Activated CD4-positive, alpha-beta T cell treated with anti-CD3 and anti-CD28 coated beads, Interleukin-2, amount 10 ng/mL, durations not matched to agents 24 days and 14 days (primary cell): ENCODE measurements around the gene RFXANK. TPM values are rescaled to one million over a fixed set of nuclear protein-coding genes. Genes with fewer than 3 reads are reported as not detected.

Experiments
- DNase-seq: peaks from one replicate; pipeline ENCODE4 v3.0.0; 2022
- H3K27ac Mint-ChIP-seq: one replicate; pipeline ENCODE4 v1.8.0; 2022; ENCODE audit warnings: mild to moderate bottlenecking, mixed read lengths
- H3K27me3 Mint-ChIP-seq: one replicate; pipeline ENCODE4 v1.8.0; 2022; ENCODE audit warnings: mixed read lengths
- H3K36me3 Mint-ChIP-seq: one replicate; pipeline ENCODE4 v1.8.0; 2022; ENCODE audit warnings: low read depth, mild to moderate bottlenecking, mixed read lengths
- H3K4me1 Mint-ChIP-seq: one replicate; pipeline ENCODE4 v1.8.0; 2021; ENCODE audit warnings: mixed read lengths
- H3K4me3 Mint-ChIP-seq: one replicate; pipeline ENCODE4 v1.8.0; 2022; ENCODE audit warnings: mild to moderate bottlenecking, moderate library complexity, mixed read lengths
- H3K9me3 Mint-ChIP-seq: one replicate; pipeline ENCODE4 v1.8.0; 2021; ENCODE audit warnings: mixed read lengths
- intact Hi-C: fragments of 100-400 bp; cut with micrococcal nuclease; formaldehyde crosslinking; loops from one replicate; pipeline ENCODE4 v1.15.1; 2023
- total RNA-seq: library from RNA; stranded (reverse); gene quantifications from 2 replicates; pipeline ENCODE4 v1.2.3, GENCODE V29; 2022

Gene RFXANK
- total RNA-seq, 1 donor from 2014 or later, result 111 TPM

DNA sequence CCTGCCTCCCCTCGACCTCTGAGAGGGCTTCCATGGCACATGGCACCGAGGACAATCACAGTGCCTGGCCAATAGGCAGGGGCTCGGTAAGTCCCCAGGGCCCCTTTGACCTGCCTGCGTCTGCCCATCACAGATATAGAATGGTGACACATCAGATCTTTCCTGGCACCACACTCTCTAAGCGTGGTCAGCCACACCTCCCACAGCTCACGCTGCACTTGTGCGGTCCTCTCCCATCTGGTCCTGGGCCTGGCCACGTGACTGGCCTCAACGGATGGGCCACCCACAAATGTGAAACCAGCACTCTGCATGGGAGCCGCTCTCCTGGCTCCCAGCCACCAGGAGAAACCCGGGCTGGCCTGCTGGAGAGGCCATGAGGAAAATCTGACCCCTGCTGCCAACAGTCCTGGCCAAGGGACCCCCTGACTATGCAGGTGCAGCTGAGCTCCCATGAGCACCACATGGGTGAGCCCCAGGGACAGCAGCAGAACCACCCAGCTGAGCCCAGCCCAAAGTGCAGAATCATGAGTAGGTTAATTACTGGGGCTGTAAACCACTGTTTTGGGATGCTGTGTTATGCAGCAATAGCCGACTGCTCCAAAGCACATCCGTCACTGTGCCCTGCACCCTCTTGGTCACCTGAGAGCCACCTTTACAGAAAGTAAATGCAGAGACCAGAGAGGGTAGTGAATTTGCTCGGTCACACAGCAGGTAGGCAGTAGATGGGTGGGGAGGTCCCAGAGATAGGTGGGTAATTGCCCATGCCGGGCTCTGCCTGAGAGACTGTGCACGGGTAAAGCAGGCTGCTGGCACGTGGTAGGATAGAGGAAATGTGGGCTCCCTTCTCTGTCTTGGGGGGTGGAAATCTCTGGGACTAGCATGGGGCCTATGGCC lies 12.3 kb upstream of the RFXANK start:
- Mint-ChIP-seq H3K27me3 (no peaks in the 10 kb centered on the region), H3K9me3 (no peaks in the 10 kb centered on the region), H3K4me1 (no peaks in the 10 kb centered on the region), H3K36me3 (peaks cover 31% of the 10 kb centered on the region), H3K4me3 (no peak overlapping the region), H3K27ac (no peak overlapping the region)
- DNase-seq, result no peak
- intact Hi-C loops, result no loop called here

DNA sequence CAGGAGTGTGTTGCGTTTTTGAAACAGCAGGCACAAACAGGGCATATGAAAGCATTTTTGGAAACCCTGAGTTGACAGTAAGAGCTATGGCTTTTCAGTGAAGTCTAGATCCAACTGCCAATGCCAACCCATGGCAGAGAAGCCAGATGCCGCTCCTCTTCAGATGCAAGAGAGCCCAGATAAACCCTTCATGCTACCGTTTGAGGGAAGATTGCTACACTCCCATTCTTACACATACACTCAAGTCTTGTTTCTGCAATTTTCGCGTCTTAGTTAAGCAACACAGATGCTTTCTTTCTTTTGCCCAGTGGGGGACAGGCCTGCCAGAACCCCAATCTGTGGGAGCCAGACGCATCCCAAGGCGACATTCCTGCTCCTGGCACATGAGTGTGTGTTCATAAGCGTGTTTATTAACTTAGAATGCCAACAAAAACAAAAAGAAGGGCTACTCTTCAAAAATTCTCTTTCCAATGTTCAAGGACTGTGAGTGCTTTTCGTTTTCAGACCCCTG lies 10.5 kb upstream of the RFXANK start:
- DNase-seq, result no peak
- Mint-ChIP-seq H3K27ac (no peak overlapping the region), H3K27me3 (no peaks in the 10 kb centered on the region), H3K4me3 (no peak overlapping the region), H3K36me3 (peaks cover 36% of the 10 kb centered on the region), H3K9me3 (peaks cover 6% of the 10 kb centered on the region), H3K4me1 (peaks cover 5% of the 10 kb centered on the region)
- intact Hi-C loops, result no loop called here

DNA sequence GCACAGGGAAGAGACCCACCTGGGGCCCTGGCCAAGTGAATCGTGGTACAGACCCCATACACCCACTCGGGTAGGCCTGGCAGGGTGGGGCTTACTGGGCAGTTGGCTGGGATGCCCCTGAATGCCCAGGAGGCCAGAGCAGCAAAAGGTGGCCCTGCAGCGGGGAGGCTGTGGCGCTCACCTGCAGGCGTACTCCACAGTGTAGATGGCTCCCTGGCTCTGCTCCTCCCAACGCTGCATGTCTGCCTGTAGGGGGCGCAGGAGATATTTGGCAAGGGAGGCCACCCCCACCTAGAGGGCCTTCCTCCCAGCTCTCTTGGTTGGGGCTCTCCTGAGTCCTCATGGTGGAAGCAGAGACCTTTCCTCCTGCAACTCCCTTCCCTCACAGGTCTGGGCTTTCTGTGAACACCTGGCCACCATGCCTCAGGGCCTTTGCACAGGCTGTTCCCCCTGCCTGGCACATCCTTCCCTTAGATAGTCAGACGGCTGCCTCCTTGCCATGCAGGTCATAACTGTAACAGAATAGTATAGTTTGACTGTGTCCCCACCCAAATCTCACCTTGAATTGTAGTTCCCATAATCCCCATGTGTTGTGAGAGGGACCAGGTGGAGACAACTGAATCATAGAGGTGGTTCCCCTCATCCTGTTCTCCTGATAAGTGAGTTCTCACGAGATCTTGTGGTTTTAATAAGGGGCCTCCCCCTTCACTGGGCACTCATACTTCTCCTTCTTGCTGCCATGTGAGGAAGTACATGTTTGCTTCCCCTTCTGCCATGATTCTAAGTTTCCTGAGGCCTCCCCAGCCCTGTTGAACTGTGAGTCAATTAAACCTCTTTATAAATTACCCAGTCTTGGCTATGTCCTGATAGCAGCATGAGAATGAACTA lies 6.0 kb upstream of the RFXANK start:
- Mint-ChIP-seq H3K27ac (no peak overlapping the region), H3K27me3 (no peaks in the 10 kb centered on the region), H3K9me3 (peaks cover 6% of the 10 kb centered on the region), H3K4me3 (no peak overlapping the region), H3K4me1 (peaks cover 17% of the 10 kb centered on the region), H3K36me3 (peaks cover 33% of the 10 kb centered on the region)
- intact Hi-C loops, result no loop called here
- DNase-seq, result peak; percentile 88

DNA sequence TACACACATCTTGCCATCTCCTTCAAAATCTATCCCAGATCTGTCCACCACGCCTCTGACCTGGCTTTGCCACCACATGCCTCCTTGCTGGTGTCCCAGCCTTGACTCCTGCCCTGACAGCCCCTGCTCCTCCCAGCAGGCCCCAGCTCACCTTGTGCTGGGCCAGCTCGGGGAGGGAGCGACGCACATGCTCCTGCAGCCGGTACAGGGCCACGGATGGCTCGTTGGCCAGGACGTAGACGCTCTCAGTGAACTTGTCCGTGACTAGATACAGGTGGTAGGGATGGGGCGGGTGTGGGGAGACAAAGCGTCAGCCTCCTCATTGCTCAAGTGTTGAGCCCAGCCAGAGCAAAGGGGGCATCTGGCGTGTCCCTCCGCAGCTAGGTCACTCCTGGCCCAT lies 5.3 kb upstream of the RFXANK start:
- peaks cover 6% of the 10 kb centered on the region for H3K9me3 Mint-ChIP-seq

DNA sequence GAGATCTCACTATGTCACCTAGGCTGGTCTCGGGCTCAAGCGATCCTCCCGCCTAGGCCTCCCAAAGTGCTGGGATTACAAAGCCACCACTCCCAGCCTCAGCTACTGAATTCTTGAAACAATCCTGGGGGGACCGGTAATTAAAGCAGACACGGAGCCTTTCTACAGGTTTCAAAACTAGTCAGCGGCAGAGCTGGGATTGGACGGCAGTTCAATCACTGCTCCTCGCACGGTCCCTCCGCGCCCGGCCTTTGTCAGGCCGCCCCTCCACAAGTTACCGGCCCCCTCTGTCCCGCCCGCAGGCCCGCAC lies 335 bp upstream of the RFXANK start:
- peak overlapping the region; percentile 99 for H3K4me3 Mint-ChIP-seq
- H3K27me3 Mint-ChIP-seq, result no peaks in the 10 kb centered on the region
- no peak for DNase-seq
- peak overlapping the region; percentile 98 for H3K27ac Mint-ChIP-seq
- H3K36me3 Mint-ChIP-seq, result peaks cover 25% of the 10 kb centered on the region
- H3K9me3 Mint-ChIP-seq, result no peaks in the 10 kb centered on the region
- peaks cover 32% of the 10 kb centered on the region for H3K4me1 Mint-ChIP-seq
- intact Hi-C loops, result loop anchor here (1.0 to 5.0 kb wide), 5 partner anchors 12 to 272 kb away; partner anchors contain the start of genes ARMC6, COPE, DDX49 and GATAD2A

More for the DNA sequence above, 5.3 kb upstream of the RFXANK start:
- Mint-ChIP-seq H3K27me3 (no peaks in the 10 kb centered on the region), H3K36me3 (peaks cover 32% of the 10 kb centered on the region), H3K4me1 (peaks cover 20% of the 10 kb centered on the region), H3K27ac (no peak overlapping the region), H3K4me3 (no peak overlapping the region)
- DNase-seq, result no peak
- intact Hi-C loops, result no loop called here

DNA sequence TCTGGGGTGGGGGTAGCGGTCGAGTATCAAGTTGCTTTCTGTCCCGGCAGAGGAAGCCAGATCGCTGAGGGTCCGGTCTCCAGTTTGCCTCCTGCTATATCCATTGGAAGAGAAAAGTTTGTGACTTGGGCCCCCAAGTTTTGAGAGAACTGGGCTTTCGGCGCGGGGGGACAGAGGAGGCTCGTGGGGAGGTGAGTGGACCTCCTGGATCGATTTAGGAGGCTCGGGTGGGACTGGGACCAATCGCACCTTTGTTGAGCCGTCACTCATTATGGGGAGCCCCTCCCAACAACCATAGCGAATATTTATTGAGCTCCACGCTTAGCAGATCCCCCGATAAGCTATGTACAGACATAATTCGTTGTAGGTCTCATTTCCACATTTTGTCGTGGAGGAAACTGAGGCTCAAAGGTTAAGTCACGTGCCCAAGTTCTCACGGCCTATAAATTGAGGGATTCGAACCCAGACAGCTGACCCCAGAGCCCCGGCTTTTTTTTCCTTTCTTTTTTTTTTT lies 909 bp downstream of the RFXANK start:
- H3K27ac Mint-ChIP-seq, result peak overlapping the region; percentile 98
- no peaks in the 10 kb centered on the region for H3K27me3 Mint-ChIP-seq
- DNase-seq, result no peak
- H3K4me3 Mint-ChIP-seq, result peak overlapping the region; percentile 99
- peaks cover 32% of the 10 kb centered on the region for H3K4me1 Mint-ChIP-seq
- H3K36me3 Mint-ChIP-seq, result peaks cover 29% of the 10 kb centered on the region
- H3K9me3 Mint-ChIP-seq, result no peaks in the 10 kb centered on the region
- intact Hi-C loops, result loop anchor here (1.0 to 5.0 kb wide), 5 partner anchors 10 to 274 kb away; partner anchors contain the start of genes ARMC6, COPE, DDX49 and GATAD2A

DNA sequence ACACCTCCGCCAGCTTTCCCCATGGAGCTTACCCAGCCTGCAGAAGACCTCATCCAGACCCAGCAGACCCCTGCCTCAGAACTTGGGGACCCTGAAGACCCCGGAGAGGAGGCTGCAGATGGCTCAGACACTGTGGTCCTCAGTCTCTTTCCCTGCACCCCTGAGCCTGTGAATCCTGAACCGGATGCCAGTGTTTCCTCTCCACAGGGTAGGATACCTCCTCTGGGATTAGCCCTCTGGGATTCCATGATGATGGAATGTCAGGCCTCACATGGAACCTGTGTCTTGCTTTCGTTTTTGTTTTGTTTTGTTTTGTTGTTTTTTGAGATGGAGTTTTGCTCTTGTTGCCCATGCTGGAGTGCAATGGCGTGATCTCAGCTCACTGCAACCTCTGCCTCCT lies 1.9 kb downstream of the RFXANK start:
- H3K36me3 Mint-ChIP-seq, result peaks cover 37% of the 10 kb centered on the region
- intact Hi-C loops, result loop anchor here (5.0 kb wide), 1 partner anchor 213 kb away; the partner anchor contains the start of gene GATAD2A
- H3K27me3 Mint-ChIP-seq, result no peaks in the 10 kb centered on the region
- no peaks in the 10 kb centered on the region for H3K9me3 Mint-ChIP-seq
- H3K4me3 Mint-ChIP-seq, result peak overlapping the region; percentile 99
- no peak for DNase-seq
- peak overlapping the region; percentile 75 for H3K27ac Mint-ChIP-seq
- peaks cover 32% of the 10 kb centered on the region for H3K4me1 Mint-ChIP-seq

DNA sequence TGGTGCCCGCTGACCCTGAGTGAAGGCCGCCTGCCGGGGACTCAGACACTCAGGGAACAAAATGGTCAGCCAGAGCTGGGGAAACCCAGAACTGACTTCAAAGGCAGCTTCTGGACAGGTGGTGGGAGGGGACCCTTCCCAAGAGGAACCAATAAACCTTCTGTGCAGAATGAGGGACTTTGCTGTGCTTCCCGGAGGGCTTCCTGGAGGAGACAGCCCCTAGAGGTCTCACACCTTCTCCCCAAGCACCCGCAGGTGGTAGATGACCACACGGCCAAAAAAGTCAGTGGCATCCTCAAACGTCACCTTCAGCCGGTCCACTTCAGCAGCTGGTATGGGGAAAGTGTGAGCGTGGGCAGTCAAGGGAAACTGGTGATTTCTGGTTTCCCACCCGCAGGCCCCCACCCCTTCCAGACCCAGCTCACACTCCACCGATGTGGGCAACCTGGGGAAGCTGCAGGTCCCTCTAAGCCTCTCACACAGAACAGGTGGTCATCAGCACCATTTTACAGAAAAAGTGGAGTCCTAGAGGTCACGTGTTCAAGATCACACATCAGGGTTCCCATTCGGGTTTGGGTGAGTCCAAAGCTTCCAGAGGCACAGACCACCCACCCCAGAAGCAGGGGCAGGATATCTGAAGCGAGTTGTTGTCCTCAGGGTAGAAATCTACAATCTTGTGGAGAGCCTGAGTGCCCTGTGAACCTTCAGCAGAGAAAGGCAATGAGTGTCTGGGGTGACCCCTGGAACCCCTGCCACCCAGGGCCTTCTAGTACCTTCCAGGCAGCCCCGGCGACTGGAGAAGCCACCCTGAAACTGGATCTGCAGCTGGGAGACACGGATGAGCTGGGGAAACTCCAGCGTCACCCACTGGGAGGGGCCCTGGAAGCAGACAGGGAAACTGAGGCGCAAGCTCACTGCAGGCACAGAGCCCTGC lies 9.9 kb downstream of the RFXANK start:
- intact Hi-C loops, result loop anchor here (2.0 kb wide), 1 partner anchor 63 kb away; the partner anchor contains the start of gene TMEM161A
- no peaks in the 10 kb centered on the region for H3K9me3 Mint-ChIP-seq
- H3K4me3 Mint-ChIP-seq, result peak overlapping the region; percentile 95
- peaks cover 19% of the 10 kb centered on the region for H3K4me1 Mint-ChIP-seq
- peaks cover 22% of the 10 kb centered on the region for H3K36me3 Mint-ChIP-seq
- no peak for DNase-seq
- H3K27ac Mint-ChIP-seq, result peak overlapping the region; percentile 90
- H3K27me3 Mint-ChIP-seq, result no peaks in the 10 kb centered on the region

DNA sequence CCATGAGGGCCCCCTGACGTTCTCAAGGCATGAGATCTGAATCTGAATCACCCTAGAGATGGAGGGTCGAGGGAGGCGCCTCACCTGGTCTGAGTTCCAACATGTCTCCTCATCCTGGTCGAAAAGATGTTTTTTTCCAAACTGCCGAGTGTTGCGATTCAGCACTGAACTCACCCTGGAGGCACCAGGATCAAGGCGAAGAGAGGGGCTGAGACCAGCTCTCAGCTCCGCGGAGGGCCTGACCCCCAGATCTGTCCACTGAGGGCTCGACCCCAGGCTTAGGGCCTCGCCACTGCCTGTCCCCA lies 10.6 kb downstream of the RFXANK start:
- H3K27me3 Mint-ChIP-seq, result no peaks in the 10 kb centered on the region
- peak overlapping the region; percentile 90 for H3K27ac Mint-ChIP-seq
- peaks cover 26% of the 10 kb centered on the region for H3K4me1 Mint-ChIP-seq
- peak overlapping the region; percentile 95 for H3K4me3 Mint-ChIP-seq
- DNase-seq, result no peak
- H3K36me3 Mint-ChIP-seq, result peaks cover 20% of the 10 kb centered on the region
- peaks cover 6% of the 10 kb centered on the region for H3K9me3 Mint-ChIP-seq
- intact Hi-C loops, result loop anchor here (1.0 to 2.0 kb wide), 2 partner anchors 10 to 64 kb away; partner anchors contain the start of genes BORCS8, RFXANK and TMEM161A

DNA sequence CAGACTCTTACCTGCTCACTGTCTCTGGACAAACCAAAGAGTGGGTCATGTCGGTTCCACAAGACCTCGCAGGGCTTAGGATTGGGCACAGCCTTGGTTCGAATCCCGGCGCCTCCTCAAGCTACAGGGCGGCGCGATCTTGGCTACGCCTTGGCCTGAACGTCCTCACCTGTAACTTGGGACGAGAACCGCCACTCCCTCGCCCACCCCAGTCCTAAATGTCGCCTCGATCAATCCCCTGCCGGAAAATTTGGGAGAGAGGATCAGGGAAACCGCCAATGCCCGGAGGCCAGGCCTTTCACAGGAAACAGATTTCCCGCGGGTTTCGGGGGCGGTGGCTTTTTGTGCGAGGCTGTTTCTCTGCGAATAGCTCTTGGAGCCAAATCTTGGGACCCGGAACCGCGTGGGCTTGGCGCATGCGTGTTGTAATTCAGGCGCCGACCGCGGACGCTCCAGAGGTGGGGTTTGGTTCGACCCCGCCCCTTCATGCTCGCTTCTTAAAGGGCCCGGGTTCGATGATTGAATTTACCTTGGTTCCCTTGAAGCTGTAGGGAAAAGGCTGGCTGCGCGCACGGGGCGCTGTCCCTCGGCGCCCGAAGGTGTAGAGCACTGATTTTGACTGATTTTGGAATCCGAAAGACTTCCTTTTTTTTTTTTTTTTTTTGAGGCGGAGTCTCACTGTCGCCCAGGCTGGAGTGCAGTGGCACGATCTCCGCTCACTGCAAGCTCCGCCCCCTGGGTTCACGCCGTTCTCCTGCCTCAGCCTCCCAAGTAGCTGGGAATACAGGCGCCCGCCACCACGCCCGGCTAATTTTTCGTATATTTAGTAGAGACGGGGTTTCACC lies 11.2 kb downstream of the RFXANK start, which contains the start of gene NR2C2AP:
TSS of gene NR2C2AP (minus strand) at position 403 of the 845 bp plus-strand sequence. CDS start at position 49, 354 bp downstream.
- intact Hi-C loops, result loop anchor here (1.0 to 2.0 kb wide), 2 partner anchors 11 to 64 kb away; partner anchors contain the start of genes BORCS8, RFXANK and TMEM161A
- peak within 1 kb of the TSS; percentile 95 for H3K4me3 Mint-ChIP-seq
- H3K9me3 Mint-ChIP-seq, result peaks cover 8% of the 10 kb centered on the region
- no peaks in the 10 kb centered on the region for H3K27me3 Mint-ChIP-seq
- peaks cover 29% of the 10 kb centered on the region for H3K4me1 Mint-ChIP-seq
- peaks cover 17% of the 10 kb centered on the region for H3K36me3 Mint-ChIP-seq
- peak; percentile 98 for DNase-seq
- peak within 1 kb of the TSS; percentile 90 for H3K27ac Mint-ChIP-seq

DNA sequence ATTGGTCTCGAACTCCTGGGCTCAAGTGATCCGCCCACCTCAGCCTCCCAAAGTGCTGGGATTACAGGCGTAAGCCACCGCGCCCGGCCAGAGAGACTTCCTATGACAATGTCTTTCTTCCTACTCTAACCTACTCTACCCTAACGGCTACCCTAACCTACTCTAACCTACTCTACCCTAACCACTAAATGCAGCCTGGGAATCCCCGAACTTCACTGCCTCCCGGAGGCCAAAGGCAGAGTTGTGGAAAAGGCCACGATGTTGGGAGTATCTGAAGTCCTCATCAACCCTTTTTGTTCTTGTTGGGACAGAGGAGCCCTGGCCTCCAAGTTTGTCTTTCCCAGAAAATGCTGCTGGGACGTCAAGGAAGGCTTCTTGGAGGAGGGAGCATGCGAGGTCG lies 12.1 kb downstream of the RFXANK start:
- no peak for DNase-seq
- H3K36me3 Mint-ChIP-seq, result peaks cover 11% of the 10 kb centered on the region
- intact Hi-C loops, result no loop called here
- H3K9me3 Mint-ChIP-seq, result peaks cover 8% of the 10 kb centered on the region
- H3K27me3 Mint-ChIP-seq, result no peaks in the 10 kb centered on the region
- no peak overlapping the region for H3K27ac Mint-ChIP-seq
- peak overlapping the region; percentile 95 for H3K4me3 Mint-ChIP-seq
- H3K4me1 Mint-ChIP-seq, result peaks cover 29% of the 10 kb centered on the region
